SH-SY5Y (cell line): ENCODE measurements around the gene PPIP5K2.

Source experiments
- GATA2 ChIP-seq: IDR thresholded peaks from 2 replicates; pipeline ENCODE4 v1.6.1; 2011; ENCODE audit warnings: mild to moderate bottlenecking, low read depth, low read length
- GATA3 ChIP-seq: IDR thresholded peaks from 2 replicates; pipeline ENCODE4 v1.6.1; 2011; ENCODE audit warnings: low read depth, mild to moderate bottlenecking, low read length, moderate library complexity

DNA sequence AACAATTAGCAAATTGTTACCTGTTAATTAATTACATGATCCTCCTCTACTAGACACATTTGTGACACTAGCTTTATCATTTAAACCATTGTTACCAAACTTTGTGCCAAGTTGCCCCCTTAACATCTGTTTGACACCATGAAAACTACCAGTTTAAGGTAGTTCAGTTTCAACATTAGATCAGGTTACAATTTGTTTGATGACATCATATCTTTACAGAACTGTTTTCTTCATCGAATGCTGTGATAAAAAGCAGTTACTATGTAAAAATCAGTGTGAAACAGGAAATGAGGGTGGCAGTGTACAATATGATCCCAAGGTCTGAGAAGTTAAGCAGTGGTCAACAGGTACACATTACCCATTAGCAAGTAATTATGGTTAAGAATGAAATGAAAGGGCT lies 17.9 kb upstream of the PPIP5K2 start:
- no peak for TF ChIP-seq GATA2
- no peak for TF ChIP-seq GATA3
